Activated B cell treated with CpG ODN at 0.5 μM for 24 hours (primary cell): ENCODE measurements around the gene PFKM. TPM values are rescaled to one million over a fixed set of nuclear protein-coding genes. Genes with fewer than 3 reads are reported as not detected.

Experiments
- ATAC-seq: fragments of 200-7000 bp; cut with Tn5 transposase; one replicate; pipeline ENCODE4 v1.10.0; 2021; ENCODE audit warnings: low read depth, mild to moderate bottlenecking, moderate library complexity
- CTCF ChIA-PET: fragments of 350-600 bp; sonication (Branson Sonifier 250); formaldehyde crosslinking; loops from one replicate; lab custom pipeline; 2021; ENCODE audit warnings: antibody characterized with exemption; lab: Charles Lee
- POLR2A ChIA-PET: fragments of 350-600 bp; sonication (Branson Sonifier 250); formaldehyde crosslinking; loops from one replicate; lab custom pipeline; 2021; ENCODE audit warnings: antibody characterized with exemption; lab: Charles Lee
- DNase-seq: peaks from one replicate; pipeline ENCODE4 v3.0.0; 2022
- H3K27ac Mint-ChIP-seq: one replicate; pipeline ENCODE4 v1.8.0; 2020; ENCODE audit warnings: mixed read lengths
- H3K27me3 Mint-ChIP-seq: one replicate; pipeline ENCODE4 v1.8.0; 2021; ENCODE audit warnings: mixed read lengths
- H3K36me3 Mint-ChIP-seq: one replicate; pipeline ENCODE4 v1.8.0; 2021; ENCODE audit warnings: low read depth, mixed read lengths
- H3K4me1 Mint-ChIP-seq: one replicate; pipeline ENCODE4 v1.8.0; 2021; ENCODE audit warnings: mixed read lengths
- H3K4me3 Mint-ChIP-seq: one replicate; pipeline ENCODE4 v1.8.0; 2020; ENCODE audit warnings: mild to moderate bottlenecking, mixed read lengths
- H3K9me3 Mint-ChIP-seq: one replicate; pipeline ENCODE4 v1.8.0; 2020; ENCODE audit warnings: mixed read lengths
- CTCF ChIP-seq: fragments of 200-600 bp; IDR thresholded peaks from one replicate; pipeline ENCODE4 v1.8.0; 2022; ENCODE audit warnings: antibody characterized with exemption, mild to moderate bottlenecking
- intact Hi-C: fragments of 100-400 bp; cut with micrococcal nuclease; formaldehyde crosslinking; loops from one replicate; pipeline ENCODE4 v1.15.1; 2024
- total RNA-seq: library from RNA; stranded (reverse); gene quantifications from 2 replicates; pipeline ENCODE4 v1.2.3, GENCODE V29; 2022

PFKM gene
- total RNA-seq, 1 donor from 2014 or later, result 49.2 TPM

- DNase-seq, result no peak
- TF ChIP-seq CTCF, result no peak
- no peaks in the 10 kb centered on the region for H3K9me3 Mint-ChIP-seq
- ChIA-PET POLR2A (no interaction called here), CTCF (no interaction called here)
- peaks cover 3% of the 10 kb centered on the region for H3K36me3 Mint-ChIP-seq
- ATAC-seq, result no peak
- no peaks in the 10 kb centered on the region for H3K27me3 Mint-ChIP-seq
- H3K4me3 Mint-ChIP-seq, result no peak overlapping the region
- intact Hi-C loops, result no loop called here
- H3K4me1 Mint-ChIP-seq, result peaks cover 21% of the 10 kb centered on the region
- H3K27ac Mint-ChIP-seq, result no peak overlapping the region
Observed at GRCh38 chr12:48115957-48116356, 3.2 kb upstream of the PFKM start.

GRCh38 chr12:48118284-48118871, 786 bp upstream of the PFKM start:
- H3K9me3 Mint-ChIP-seq, result no peaks in the 10 kb centered on the region
- CTCF ChIA-PET, result interaction anchor here (1.3 kb wide), 1 partner anchor 34 kb away, joined by 3 read pairs; no protein-coding TSS in a partner anchor

GRCh38 chr12:48119834-48120195, 651 bp downstream of the PFKM start:
- Mint-ChIP-seq H3K4me1 (peaks cover 21% of the 10 kb centered on the region), H3K9me3 (no peaks in the 10 kb centered on the region), H3K36me3 (peaks cover 22% of the 10 kb centered on the region), H3K27ac (peak overlapping the region; percentile 87), H3K4me3 (peak overlapping the region; percentile 99), H3K27me3 (no peaks in the 10 kb centered on the region)
- ChIA-PET POLR2A (interaction anchor here (0.6 to 2.2 kb wide), 5 partner anchors 14 to 79 kb away, joined by 4 to 26 read pairs (median 6); partner anchors contain the start of genes ASB8 and SENP1), CTCF (interaction anchor here (1.0 to 1.3 kb wide), 2 partner anchors 13 to 36 kb away, joined by 3 to 5 read pairs; partner anchors contain the start of gene SENP1)
- ATAC-seq, result no peak
- no peak for TF ChIP-seq CTCF
- intact Hi-C loops, result loop anchor here (1.0 kb wide), 2 partner anchors 14 to 37 kb away; partner anchors contain the start of genes ASB8 and SENP1
- DNase-seq, result no peak

More at GRCh38 chr12:48118284-48118871, 786 bp upstream of the PFKM start:
- Mint-ChIP-seq H3K4me1 (peaks cover 21% of the 10 kb centered on the region), H3K4me3 (peak overlapping the region; percentile 99), H3K27ac (peak overlapping the region; percentile 87), H3K27me3 (no peaks in the 10 kb centered on the region), H3K36me3 (peaks cover 13% of the 10 kb centered on the region)
- DNase-seq (no peak), ATAC-seq (no peak)
- POLR2A ChIA-PET, result interaction anchor here (0.6 to 2.2 kb wide), 4 partner anchors 13 to 303 kb away, joined by 5 to 26 read pairs (median 10); partner anchors contain the start of genes ASB8 and SENP1
- intact Hi-C loops, result no loop called here
- no peak for TF ChIP-seq CTCF

GRCh38 chr12:48121522-48121921, 2.4 kb downstream of the PFKM start:
- no peak for TF ChIP-seq CTCF
- no peaks in the 10 kb centered on the region for H3K27me3 Mint-ChIP-seq
- H3K4me3 Mint-ChIP-seq, result no peak overlapping the region
- peaks cover 34% of the 10 kb centered on the region for H3K36me3 Mint-ChIP-seq
- intact Hi-C loops, result no loop called here
- no peaks in the 10 kb centered on the region for H3K9me3 Mint-ChIP-seq
- no peak overlapping the region for H3K27ac Mint-ChIP-seq
- POLR2A ChIA-PET, result no interaction called here
- DNase-seq (no peak), ATAC-seq (no peak)
- CTCF ChIA-PET, result interaction anchor here (0.6 kb wide), 1 partner anchor 497 kb away, joined by 3 read pairs; no protein-coding TSS in a partner anchor
- H3K4me1 Mint-ChIP-seq, result peaks cover 21% of the 10 kb centered on the region

GRCh38 chr12:48122065-48122834, 3.1 kb downstream of the PFKM start:
- no peak overlapping the region for H3K27ac Mint-ChIP-seq
- ChIA-PET POLR2A (no interaction called here), CTCF (no interaction called here)
- intact Hi-C loops, result no loop called here
- H3K36me3 Mint-ChIP-seq, result peaks cover 40% of the 10 kb centered on the region
- no peak for ATAC-seq
- no peak for TF ChIP-seq CTCF
- no peak for DNase-seq
- no peaks in the 10 kb centered on the region for H3K27me3 Mint-ChIP-seq
- no peaks in the 10 kb centered on the region for H3K9me3 Mint-ChIP-seq
- peaks cover 21% of the 10 kb centered on the region for H3K4me1 Mint-ChIP-seq
- H3K4me3 Mint-ChIP-seq, result no peak overlapping the region
